ENCODE data around the gene C3AR1. TPM values are rescaled to one million over a fixed set of nuclear protein-coding genes. Genes with fewer than 3 reads are reported as not detected.

The C3AR1 gene
- total RNA-seq, 4 donors from 2014 or later, result 1.0 to 23.8 (median 4.4) TPM

DNA sequence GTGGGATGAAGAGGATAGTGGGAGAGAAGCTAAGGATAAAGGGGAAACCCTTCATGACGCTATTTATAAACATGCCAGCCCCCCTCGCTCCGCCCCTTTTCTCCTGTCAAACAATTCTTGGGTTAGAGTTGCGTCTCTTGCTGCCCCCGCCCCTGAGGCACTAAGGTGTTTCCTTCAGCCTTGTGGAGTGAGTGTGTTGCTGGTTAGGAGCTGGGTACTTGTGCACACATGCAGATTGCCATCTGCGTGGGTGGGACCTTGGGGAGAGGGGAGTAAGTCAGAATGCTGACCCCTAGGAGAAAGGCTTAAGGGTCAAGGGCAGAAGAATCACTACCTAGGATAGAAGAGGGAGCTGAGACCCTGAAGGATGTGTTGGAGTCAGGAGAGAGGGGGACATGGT, 28.2 kb downstream of the C3AR1 start:
- no peak for TF ChIP-seq POLR2A (IDR thresholded peaks at IDR 0.05)
- no peak for TF ChIP-seq CTCF (IDR thresholded peaks at IDR 0.05)
- H3K27me3 ChIP-seq, result no peaks in the 10 kb centered on the region
- peaks cover 0 to 7% of the 10 kb centered on the region in 2 donors for H3K4me1 ChIP-seq
- H3K27ac ChIP-seq, result peak overlapping the region; percentile 13 to 49
- no peaks in the 10 kb centered on the region for H3K9me3 ChIP-seq
- no peak overlapping the region for H3K4me3 ChIP-seq
- DNase-seq, result no peak
- intact Hi-C loops (cut with DNase I; ENCODE audit: low total_unique reads), result no loop called here
- H3K36me3 ChIP-seq, result no peaks in the 10 kb centered on the region

GRCh38 chr12:8037046-8037663, 29.0 kb downstream of the C3AR1 start:
- TF ChIP-seq CTCF (IDR thresholded peaks at IDR 0.05), result no peak
- TF ChIP-seq POLR2A (IDR thresholded peaks at IDR 0.05), result no peak
- Histone ChIP-seq H3K36me3 (no peaks in the 10 kb centered on the region), H3K9me3 (no peaks in the 10 kb centered on the region), H3K27me3 (no peaks in the 10 kb centered on the region), H3K27ac (peak overlapping the region in 1 of 2 donors; percentile 49), H3K4me3 (no peak overlapping the region), H3K4me1 (peaks cover 0 to 7% of the 10 kb centered on the region in 2 donors)
- intact Hi-C loops (cut with DNase I; ENCODE audit: low total_unique reads), result no loop called here
- no peak for DNase-seq

- H3K27me3 ChIP-seq, result no peaks in the 10 kb centered on the region
- TF ChIP-seq POLR2A (IDR thresholded peaks at IDR 0.05) (no peak), CTCF (IDR thresholded peaks at IDR 0.05) (no peak)
- peaks cover 0 to 7% of the 10 kb centered on the region in 2 donors for H3K4me1 ChIP-seq
- H3K4me3 ChIP-seq, result no peak overlapping the region
- DNase-seq, result no peak
- no peak overlapping the region for H3K27ac ChIP-seq
- H3K36me3 ChIP-seq, result no peaks in the 10 kb centered on the region
- no peaks in the 10 kb centered on the region for H3K9me3 ChIP-seq
- intact Hi-C loops (cut with DNase I; ENCODE audit: low total_unique reads), result no loop called here
Observed at GRCh38 chr12:8036346-8036745, 29.8 kb downstream of the C3AR1 start.

DNA sequence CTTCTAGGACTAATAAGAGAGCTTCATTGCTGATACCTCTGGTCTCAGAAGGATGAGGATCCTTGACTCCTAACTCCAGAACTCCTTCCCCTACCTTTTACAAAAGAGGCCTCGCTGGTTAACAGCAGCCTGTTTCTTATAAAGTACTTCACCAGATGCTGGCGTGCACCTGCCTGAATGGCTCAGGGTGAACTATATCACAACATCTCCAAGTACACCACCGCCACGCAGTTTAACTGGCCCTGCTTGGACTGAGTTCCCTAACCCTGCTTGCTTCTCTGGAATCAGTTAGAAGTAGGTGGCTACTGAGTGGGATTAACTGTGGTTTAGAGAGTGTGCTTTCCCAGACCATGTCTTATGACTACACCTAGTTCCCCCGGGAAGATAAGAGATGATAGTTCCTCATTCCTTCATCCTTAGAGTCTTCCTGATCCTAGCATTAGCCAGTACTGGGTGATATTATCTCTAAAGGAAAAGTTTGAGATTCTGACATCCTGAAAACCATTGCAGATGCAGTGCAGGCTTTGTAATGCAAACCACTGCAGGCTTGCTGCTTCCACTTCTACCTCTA, 30.6 kb downstream of the C3AR1 start:
- no peaks in the 10 kb centered on the region for H3K36me3 ChIP-seq
- intact Hi-C loops (cut with DNase I; ENCODE audit: low total_unique reads), result no loop called here
- no peak for DNase-seq
- no peak overlapping the region for H3K4me3 ChIP-seq
- peak overlapping the region in 1 of 2 donors; percentile 97 for H3K27ac ChIP-seq
- H3K27me3 ChIP-seq, result no peaks in the 10 kb centered on the region
- TF ChIP-seq CTCF (IDR thresholded peaks at IDR 0.05) (no peak), POLR2A (IDR thresholded peaks at IDR 0.05) (no peak)
- H3K9me3 ChIP-seq, result no peaks in the 10 kb centered on the region
- H3K4me1 ChIP-seq, result peaks cover 0 to 7% of the 10 kb centered on the region in 2 donors

DNA sequence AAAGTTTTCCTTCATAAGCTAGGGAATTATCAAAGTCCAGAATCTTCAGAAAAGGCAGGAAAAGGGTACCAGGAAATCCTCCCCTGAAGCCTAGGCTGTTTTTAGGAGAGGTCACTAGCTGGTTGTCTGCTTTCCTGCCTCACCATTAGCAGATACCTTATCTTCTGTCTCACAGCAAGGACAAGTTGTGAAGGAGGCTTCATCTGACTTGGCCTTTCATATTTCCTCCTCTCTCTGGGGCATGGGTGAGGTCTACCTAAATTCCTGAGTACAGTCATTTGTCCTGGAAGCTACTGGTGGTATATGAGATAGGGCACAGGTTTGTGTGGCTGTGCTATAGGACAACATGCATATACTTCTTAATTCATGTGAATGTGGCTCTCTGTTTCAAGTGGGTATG, 31.4 kb downstream of the C3AR1 start:
- H3K9me3 ChIP-seq, result no peaks in the 10 kb centered on the region
- intact Hi-C loops (cut with DNase I; ENCODE audit: low total_unique reads), result no loop called here
- TF ChIP-seq CTCF (IDR thresholded peaks at IDR 0.05) (no peak), POLR2A (IDR thresholded peaks at IDR 0.05) (no peak)
- peak overlapping the region; percentile 80 to 95 for H3K4me3 ChIP-seq
- DNase-seq, result no peak
- no peaks in the 10 kb centered on the region for H3K27me3 ChIP-seq
- H3K36me3 ChIP-seq, result no peaks in the 10 kb centered on the region
- H3K27ac ChIP-seq, result peak overlapping the region; percentile 97 to 98
- H3K4me1 ChIP-seq, result peaks cover 0 to 7% of the 10 kb centered on the region in 2 donors
